Uterus (tissue), 4 donors: Measurements from ENCODE around the gene SEPTIN11. TPM values are rescaled to one million over a fixed set of nuclear protein-coding genes. Genes with fewer than 3 reads are reported as not detected.

ENCODE experiments used
- DNase-seq, 2 donors: peaks; one replicate each; pipeline ENCODE4 v3.0.0-alpha.2; 2019 to 2020
- H3K27ac ChIP-seq, 2 donors: fragments of 200-600 bp; sonication (generic); 1 replicate in 1 of 2; 2 replicates in 1 of 2; pipeline ENCODE4 v1.5.1; 2016 to 2018
- H3K27me3 ChIP-seq, 2 donors: fragments of 200-600 bp; sonication (generic); one replicate each; pipeline ENCODE4 v1.5.1; 2018 to 2019; ENCODE audit warnings: control low read depth in 1 of 2
- H3K36me3 ChIP-seq, 2 donors: fragments of 200-600 bp; sonication (generic); one replicate each; pipeline ENCODE4 v1.5.1; 2019; ENCODE audit warnings: control low read depth in 1 of 2
- H3K4me1 ChIP-seq, 2 donors: fragments of 200-600 bp; sonication (generic); one replicate each; pipeline ENCODE4 v1.5.1; 2018 to 2019; ENCODE audit warnings: control low read depth in 1 of 2
- H3K4me3 ChIP-seq, 2 donors: fragments of 200-600 bp; sonication (generic); 1 replicate in 1 of 2; 2 replicates in 1 of 2; pipeline ENCODE4 v1.5.1; 2018 to 2019; ENCODE audit warnings: mild to moderate bottlenecking in 1 of 2
- H3K9me3 ChIP-seq, 2 donors: fragments of 200-600 bp; sonication (generic); one replicate each; pipeline ENCODE4 v1.5.1; 2019; ENCODE audit warnings: control low read depth in 1 of 2
- CTCF ChIP-seq, 4 experiments: fragments of 200-600 bp in 2 of 4; fragments of 450-650 bp in 2 of 4; sonication (generic) in 2 of 4; IDR thresholded peaks; one replicate each; pipeline ENCODE4 v1.5.1; 2016 to 2019; ENCODE audit warnings: antibody characterized with exemption in 4 of 4, mild to moderate bottlenecking in 2 of 4, moderate library complexity in 1 of 4
- POLR2A ChIP-seq, 2 donors: fragments of 450-650 bp; IDR thresholded peaks; one replicate each; pipeline ENCODE4 v1.6.1; 2016; ENCODE audit warnings: antibody characterized with exemption in 2 of 2, mild to moderate bottlenecking in 1 of 2, moderate library complexity in 1 of 2
- intact Hi-C: fragments of 100-400 bp; cut with DNase I; formaldehyde crosslinking; loops from one replicate; pipeline ENCODE4 v1.15.1; 2023; ENCODE audit warnings: low total_unique reads
- total RNA-seq, 4 donors: library from RNA; depleted of rRNA in 3 of 4; stranded (reverse); fragments of >200 nt in 3 of 4; gene quantifications; one replicate each; pipeline versions ENCODE4 v1.1.0 to v1.2.4, GENCODE V29; 2014 to 2023
- donor health status: DM: yes; HTN: yes; CAD: no.

The SEPTIN11 gene
- total RNA-seq, 4 donors from 2014 or later, result 49.4 to 317 (median 88.1) TPM

- Histone ChIP-seq H3K27ac (no peak overlapping the region), H3K9me3 (no peaks in the 10 kb centered on the region), H3K27me3 (no peaks in the 10 kb centered on the region), H3K4me1 (no peaks in the 10 kb centered on the region), H3K4me3 (no peak overlapping the region), H3K36me3 (no peaks in the 10 kb centered on the region)
- intact Hi-C loops, result no loop called here
- TF ChIP-seq POLR2A (IDR thresholded peaks at IDR 0.05) (no peak), CTCF (IDR thresholded peaks at IDR 0.05) (no peak)
- DNase-seq, result no peak
These were observed 28.8 kb upstream of the SEPTIN11 start for GRCh38 chr4:76920715-76921114.

GRCh38 chr4:76923619-76924357 is 25.8 kb upstream of the SEPTIN11 start:
- no peaks in the 10 kb centered on the region for H3K27me3 ChIP-seq
- H3K9me3 ChIP-seq, result no peaks in the 10 kb centered on the region
- TF ChIP-seq CTCF (IDR thresholded peaks at IDR 0.05) (no peak), POLR2A (IDR thresholded peaks at IDR 0.05) (no peak)
- no peak overlapping the region for H3K27ac ChIP-seq
- intact Hi-C loops, result no loop called here
- DNase-seq, result no peak
- H3K4me3 ChIP-seq, result no peak overlapping the region
- H3K36me3 ChIP-seq, result no peaks in the 10 kb centered on the region
- no peaks in the 10 kb centered on the region for H3K4me1 ChIP-seq

GRCh38 chr4:76926841-76927240 is 22.7 kb upstream of the SEPTIN11 start:
- intact Hi-C loops, result no loop called here
- no peak overlapping the region for H3K4me3 ChIP-seq
- no peaks in the 10 kb centered on the region for H3K9me3 ChIP-seq
- no peak for DNase-seq
- no peaks in the 10 kb centered on the region for H3K27me3 ChIP-seq
- TF ChIP-seq POLR2A (IDR thresholded peaks at IDR 0.05), result no peak
- TF ChIP-seq CTCF (IDR thresholded peaks at IDR 0.05), result no peak
- no peaks in the 10 kb centered on the region for H3K36me3 ChIP-seq
- no peak overlapping the region for H3K27ac ChIP-seq
- H3K4me1 ChIP-seq, result no peaks in the 10 kb centered on the region

GRCh38 chr4:76930685-76931084 is 18.9 kb upstream of the SEPTIN11 start:
- H3K4me3 ChIP-seq, result no peak overlapping the region
- intact Hi-C loops, result no loop called here
- H3K36me3 ChIP-seq, result no peaks in the 10 kb centered on the region
- no peaks in the 10 kb centered on the region for H3K27me3 ChIP-seq
- no peaks in the 10 kb centered on the region for H3K4me1 ChIP-seq
- DNase-seq, result no peak
- no peak overlapping the region for H3K27ac ChIP-seq
- no peak for TF ChIP-seq POLR2A (IDR thresholded peaks at IDR 0.05)
- TF ChIP-seq CTCF (IDR thresholded peaks at IDR 0.05), result no peak
- H3K9me3 ChIP-seq, result no peaks in the 10 kb centered on the region

GRCh38 chr4:76931087-76931486 is 18.5 kb upstream of the SEPTIN11 start:
- TF ChIP-seq CTCF (IDR thresholded peaks at IDR 0.05) (no peak), POLR2A (IDR thresholded peaks at IDR 0.05) (no peak)
- no peaks in the 10 kb centered on the region for H3K36me3 ChIP-seq
- intact Hi-C loops, result no loop called here
- no peak overlapping the region for H3K27ac ChIP-seq
- DNase-seq, result no peak
- H3K4me3 ChIP-seq, result no peak overlapping the region
- no peaks in the 10 kb centered on the region for H3K9me3 ChIP-seq
- H3K27me3 ChIP-seq, result no peaks in the 10 kb centered on the region
- H3K4me1 ChIP-seq, result no peaks in the 10 kb centered on the region
